ENCODE measurements around the gene CC2D1A.

DNA sequence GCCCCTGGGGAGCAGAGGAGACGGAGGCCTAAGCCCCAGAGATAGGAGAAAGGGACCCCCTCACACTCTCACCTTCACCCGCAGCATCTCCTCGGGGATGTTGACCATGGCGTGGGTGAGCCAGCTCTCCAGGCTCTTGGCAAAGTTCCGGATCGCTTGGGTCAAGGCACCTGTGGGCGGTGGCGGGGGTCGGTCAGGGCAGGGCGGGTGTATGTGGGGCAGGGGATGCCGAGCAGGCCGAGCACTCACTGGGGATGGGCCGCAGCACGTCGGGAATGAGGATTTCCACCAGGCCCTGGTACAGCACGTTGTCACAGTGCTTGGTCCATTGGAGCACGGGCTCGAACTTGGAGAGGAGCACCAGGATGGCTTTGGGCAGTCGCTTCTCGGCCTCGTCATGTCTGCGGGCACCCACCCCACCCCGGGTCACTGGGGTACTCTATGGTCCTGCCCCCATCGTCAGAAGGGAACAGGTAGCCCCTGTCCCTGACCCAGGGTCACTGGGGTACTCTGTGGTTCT is 59.4 kb downstream of the CC2D1A start:
- TF ChIP-seq POLR2A (IDR thresholded peaks at IDR 0.05): no peak
- TF ChIP-seq POLR2AphosphoS5 (IDR thresholded peaks at IDR 0.05): no peak

Data from upper lobe of left lung (tissue), 4 donors.